ENCODE measurements around the gene ITGBL1.

DNA sequence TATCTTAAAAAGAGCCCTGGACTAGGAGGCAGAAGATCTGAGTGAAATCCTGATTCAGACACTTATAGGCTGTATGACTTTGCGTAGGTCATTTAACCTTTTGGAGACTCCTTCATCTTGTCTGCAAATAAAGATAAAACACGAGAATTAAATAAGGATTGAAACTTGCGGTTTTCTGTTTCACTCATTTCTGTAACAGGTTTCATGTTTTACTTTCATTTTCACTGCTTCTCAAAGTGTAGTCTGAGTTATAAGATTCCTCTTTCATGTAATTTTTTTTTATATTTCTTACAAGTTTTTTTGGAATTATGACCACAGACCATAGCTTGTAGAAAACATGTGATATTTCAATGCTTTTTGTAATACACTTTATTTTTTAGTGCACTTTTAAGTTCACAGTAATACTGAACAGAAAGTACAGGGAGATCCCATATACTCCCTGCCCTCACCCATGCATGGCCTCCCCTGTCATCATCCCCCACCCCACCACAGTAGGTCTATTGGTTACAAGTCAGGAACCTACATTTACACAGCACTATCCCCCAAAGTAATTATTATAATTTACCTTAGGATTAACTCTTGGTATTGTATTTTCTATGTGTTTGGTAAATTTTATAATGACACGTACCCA is 174.6 kb downstream of the ITGBL1 start:
- TF ChIP-seq CTCF (IDR thresholded peaks at IDR 0.05; ENCODE audit: low read depth, low read length): no peak
- TF ChIP-seq POLR2A (IDR thresholded peaks at IDR 0.05; ENCODE audit: extremely low read depth, insufficient read length): no peak
